PC-9 (cell line): ENCODE results near the gene COL1A2. TPM values are rescaled to one million over a fixed set of nuclear protein-coding genes. Genes with fewer than 3 reads are reported as not detected.

Experiments used
- BruUV-seq: library from RNA; stranded (reverse); fragments of 400-500 nt; replicated peaks from 2 replicates; lab custom pipeline; 2021; lab: Mats Ljungman, UMichigan
- CTCF ChIA-PET: fragments of 300-600 bp; sonication (Branson Sonifier 250); formaldehyde crosslinking; loops from one replicate; lab custom pipeline; 2022; ENCODE audit warnings: antibody characterized with exemption; lab: Charles Lee
- POLR2A ChIA-PET: fragments of 300-600 bp; sonication (Branson Sonifier 250); formaldehyde crosslinking; loops from one replicate; lab custom pipeline; 2022; ENCODE audit warnings: antibody characterized with exemption; ENCODE audit not compliant: unreplicated experiment; lab: Charles Lee
- DNase-seq, 2 experiments: peaks; one replicate each; pipeline versions ENCODE4 v3.0.0 to v3.0.0-alpha.2; 2015 to 2022; ENCODE audit warnings: mixed read lengths in 1 of 2
- H2AFZ ChIP-seq: fragments of 200-600 bp; sonication (generic); 2 replicates; pipeline ENCODE4 v1.8.1; 2017; ENCODE audit warnings: antibody characterized with exemption
- H3F3A ChIP-seq: fragments of 200-600 bp; sonication (generic); 2 replicates; pipeline ENCODE4 v1.8.1; 2017; ENCODE audit warnings: antibody characterized with exemption, mild to moderate bottlenecking, low read depth; ENCODE audit not compliant: insufficient read depth
- H3K27ac ChIP-seq: fragments of 200-600 bp; sonication (generic); 2 replicates; pipeline ENCODE4 v1.6.1; 2016; ENCODE audit warnings: mixed run types
- H3K27me3 ChIP-seq: fragments of 200-600 bp; sonication (generic); 2 replicates; pipeline ENCODE4 v1.6.1; 2016; ENCODE audit warnings: low read depth, mixed run types; ENCODE audit not compliant: insufficient read depth
- H3K36me3 ChIP-seq: fragments of 200-600 bp; sonication (generic); 2 replicates; pipeline ENCODE4 v1.6.1; 2016; ENCODE audit warnings: low read depth, mixed run types
- H3K4me1 ChIP-seq: fragments of 200-600 bp; sonication (generic); replicated peaks from 2 replicates; pipeline ENCODE4 v1.6.1; 2016; ENCODE audit warnings: mixed run types; ENCODE audit not compliant: insufficient read depth
- H3K4me2 ChIP-seq: fragments of 200-600 bp; sonication (generic); 2 replicates; pipeline ENCODE4 v1.6.1; 2017; ENCODE audit warnings: mixed run types
- H3K4me3 ChIP-seq: fragments of 200-600 bp; sonication (generic); 2 replicates; pipeline ENCODE4 v1.6.1; 2016; ENCODE audit warnings: mixed run types
- H3K79me2 ChIP-seq: fragments of 200-600 bp; sonication (generic); 2 replicates; pipeline ENCODE4 v1.6.1; 2017; ENCODE audit warnings: low read depth, mixed run types
- H3K9me2 ChIP-seq: fragments of 200-600 bp; sonication (generic); 2 replicates; pipeline ENCODE4 v1.8.1; 2017; ENCODE audit warnings: mild to moderate bottlenecking; ENCODE audit not compliant: insufficient read depth
- H3K9me3 ChIP-seq: fragments of 200-600 bp; sonication (generic); 2 replicates; pipeline ENCODE4 v1.8.1; 2016; ENCODE audit warnings: low read depth; ENCODE audit not compliant: insufficient read depth
- H4K20me1 ChIP-seq: fragments of 200-600 bp; sonication (generic); 2 replicates; pipeline ENCODE4 v1.8.1; 2017; ENCODE audit not compliant: insufficient read depth
- CTCF ChIP-seq: fragments of 200-600 bp; sonication (generic); conservative IDR thresholded peaks from 2 replicates; pipeline ENCODE4 v1.6.1; 2017; ENCODE audit warnings: mixed run types, antibody characterized with exemption, mild to moderate bottlenecking, moderate library complexity
- EZH2 ChIP-seq: fragments of 200-600 bp; sonication (generic); IDR thresholded peaks from 2 replicates; pipeline ENCODE4 v1.8.0; 2017; ENCODE audit warnings: antibody characterized with exemption, low read depth
- intact Hi-C: fragments of 100-400 bp; cut with micrococcal nuclease; formaldehyde crosslinking; loops from one replicate; pipeline ENCODE4 v1.10.0; 2022; ENCODE audit not compliant: unreplicated experiment
- total RNA-seq: library from RNA; stranded (reverse); gene quantifications from 2 replicates; pipeline ENCODE4 v1.2.3, GENCODE V29; 2021

COL1A2 gene
- total RNA-seq, 1 experiment from 2014 or later: not detected

- CTCF ChIA-PET: interaction anchor here (0.6 kb wide), 2 partner anchors 36 to 141 kb away, joined by 3 to 4 read pairs; no protein-coding TSS in a partner anchor
- Histone ChIP-seq H3K79me2 (no peaks in the 10 kb centered on the region), H4K20me1 (no peaks in the 10 kb centered on the region), H3K4me1 (no peaks in the 10 kb centered on the region), H3K4me3 (no peak overlapping the region), H3K9me3 (no peaks in the 10 kb centered on the region), H3K27me3 (no peaks in the 10 kb centered on the region), H3K27ac (no peak overlapping the region), H3F3A (no peaks in the 10 kb centered on the region), H3K4me2 (no peak overlapping the region), H3K9me2 (peaks cover 11% of the 10 kb centered on the region; the same call in 1 of the 2 replicates), H2AFZ (no peak overlapping the region), H3K36me3 (no peaks in the 10 kb centered on the region)
- POLR2A ChIA-PET: no interaction called here
- no TSS peak for BruUV-seq
- TF ChIP-seq EZH2 (no peak), CTCF (no peak)
- intact Hi-C loops: loop anchor here (10.0 kb wide), 1 partner anchor 716 kb away; no protein-coding TSS in a partner anchor
- DNase-seq: no peak
These were observed 36.5 kb downstream of the COL1A2 start for GRCh38 chr7:94431176-94431575.

GRCh38 chr7:94431619-94432280, 37.1 kb downstream of the COL1A2 start:
- no TSS peak for BruUV-seq
- ChIA-PET CTCF (interaction anchor here (0.6 kb wide), 2 partner anchors 37 to 141 kb away, joined by 3 to 4 read pairs; no protein-coding TSS in a partner anchor), POLR2A (no interaction called here)
- H3F3A ChIP-seq: no peaks in the 10 kb centered on the region
- no peak overlapping the region for H2AFZ ChIP-seq
- no peaks in the 10 kb centered on the region for H3K4me1 ChIP-seq
- TF ChIP-seq EZH2: no peak
- TF ChIP-seq CTCF: no peak
- no peaks in the 10 kb centered on the region for H3K79me2 ChIP-seq
- DNase-seq: no peak
- no peak overlapping the region for H3K4me2 ChIP-seq
- H4K20me1 ChIP-seq: no peaks in the 10 kb centered on the region
- peaks cover 11% of the 10 kb centered on the region; the same call in 1 of the 2 replicates for H3K9me2 ChIP-seq
- intact Hi-C loops: loop anchor here (10.0 kb wide), 1 partner anchor 717 kb away; no protein-coding TSS in a partner anchor
- H3K27me3 ChIP-seq: no peaks in the 10 kb centered on the region
- no peaks in the 10 kb centered on the region for H3K9me3 ChIP-seq
- H3K27ac ChIP-seq: no peak overlapping the region
- H3K36me3 ChIP-seq: no peaks in the 10 kb centered on the region
- H3K4me3 ChIP-seq: no peak overlapping the region

- no peaks in the 10 kb centered on the region for H4K20me1 ChIP-seq
- H2AFZ ChIP-seq: no peak overlapping the region
- H3K4me2 ChIP-seq: no peak overlapping the region
- TF ChIP-seq CTCF: no peak
- no peak for TF ChIP-seq EZH2
- intact Hi-C loops: loop anchor here (10.0 kb wide), 1 partner anchor 717 kb away; no protein-coding TSS in a partner anchor
- no peaks in the 10 kb centered on the region for H3K36me3 ChIP-seq
- H3K27ac ChIP-seq: no peak overlapping the region
- BruUV-seq: no TSS peak
- no peak for DNase-seq
- H3F3A ChIP-seq: no peaks in the 10 kb centered on the region
- POLR2A ChIA-PET: no interaction called here
- H3K4me1 ChIP-seq: no peaks in the 10 kb centered on the region
- no peak overlapping the region for H3K4me3 ChIP-seq
- no peaks in the 10 kb centered on the region for H3K79me2 ChIP-seq
- CTCF ChIA-PET: no interaction called here
- H3K9me3 ChIP-seq: no peaks in the 10 kb centered on the region
- no peaks in the 10 kb centered on the region for H3K27me3 ChIP-seq
- H3K9me2 ChIP-seq: peaks cover 11% of the 10 kb centered on the region; the same call in 1 of the 2 replicates
These were observed 37.6 kb downstream of the COL1A2 start for GRCh38 chr7:94432281-94432670.
